RPMI8226 (cell line): ENCODE measurements around the gene AMOTL2.

Source experiments
- DNase-seq: peaks from one replicate; pipeline ENCODE4 v3.0.0-alpha.2; 2015

The AMOTL2 gene

DNA sequence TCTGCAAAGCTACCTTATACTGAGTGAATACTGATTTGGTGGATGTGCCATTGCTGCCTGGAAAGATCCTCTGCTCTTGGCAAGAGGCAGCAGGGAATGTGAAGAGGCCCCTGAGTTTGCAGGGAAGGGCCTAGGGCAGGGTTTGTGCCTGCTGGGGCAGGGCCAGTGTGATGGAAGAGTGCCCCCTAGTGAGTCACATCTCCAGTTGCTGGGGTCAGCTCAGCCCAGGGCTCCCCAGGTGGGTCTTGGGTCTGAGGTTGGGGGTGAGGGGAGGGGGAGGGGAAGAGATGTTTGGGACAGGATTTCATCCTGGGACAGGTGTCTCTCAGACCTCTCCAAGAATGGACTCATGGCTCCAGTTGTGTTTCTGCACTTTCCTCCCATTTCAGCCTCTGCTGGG is 4.1 kb upstream of the AMOTL2 start:
- DNase-seq = peak; percentile 38

- no peak for DNase-seq
Observed at GRCh38 chr3:134377896-134378295, 3.6 kb upstream of the AMOTL2 start.

DNA sequence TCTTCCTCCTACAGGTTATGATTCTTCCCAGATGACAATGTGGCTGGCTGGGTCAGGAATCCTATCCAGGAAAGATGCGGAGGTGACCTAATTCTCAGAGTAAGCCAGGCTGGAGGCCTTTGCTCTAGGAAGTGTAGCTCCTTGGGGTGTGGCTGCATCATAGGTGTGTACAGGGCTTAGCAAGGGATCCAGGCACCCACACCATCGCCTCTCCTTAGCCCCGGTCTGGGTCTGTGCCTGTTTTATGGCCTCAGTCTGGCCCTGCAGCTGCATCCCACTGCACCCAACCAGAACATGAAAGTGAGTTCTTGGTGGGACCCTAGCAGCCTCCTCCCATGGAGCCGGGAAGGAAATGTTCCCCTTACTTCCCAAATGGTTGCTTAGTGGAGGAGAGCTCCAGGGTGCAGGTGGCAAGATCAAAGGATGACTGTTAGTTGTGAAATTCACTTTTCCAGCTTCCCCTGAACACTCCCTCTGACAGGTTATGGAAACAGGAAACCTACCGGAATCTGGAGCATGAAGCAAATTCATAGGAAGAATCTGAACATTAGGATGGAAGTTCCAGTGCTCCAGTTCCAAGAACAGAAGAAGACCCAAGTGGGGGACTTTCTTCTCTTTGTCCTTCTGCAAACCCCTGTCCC is 2.7 kb upstream of the AMOTL2 start:
- DNase-seq = no peak

- no peak for DNase-seq
Observed at GRCh38 chr3:134376385-134376765, 2.1 kb upstream of the AMOTL2 start.

GRCh38 chr3:134375582-134376384 is 1.5 kb upstream of the AMOTL2 start:
- DNase-seq = no peak

DNA sequence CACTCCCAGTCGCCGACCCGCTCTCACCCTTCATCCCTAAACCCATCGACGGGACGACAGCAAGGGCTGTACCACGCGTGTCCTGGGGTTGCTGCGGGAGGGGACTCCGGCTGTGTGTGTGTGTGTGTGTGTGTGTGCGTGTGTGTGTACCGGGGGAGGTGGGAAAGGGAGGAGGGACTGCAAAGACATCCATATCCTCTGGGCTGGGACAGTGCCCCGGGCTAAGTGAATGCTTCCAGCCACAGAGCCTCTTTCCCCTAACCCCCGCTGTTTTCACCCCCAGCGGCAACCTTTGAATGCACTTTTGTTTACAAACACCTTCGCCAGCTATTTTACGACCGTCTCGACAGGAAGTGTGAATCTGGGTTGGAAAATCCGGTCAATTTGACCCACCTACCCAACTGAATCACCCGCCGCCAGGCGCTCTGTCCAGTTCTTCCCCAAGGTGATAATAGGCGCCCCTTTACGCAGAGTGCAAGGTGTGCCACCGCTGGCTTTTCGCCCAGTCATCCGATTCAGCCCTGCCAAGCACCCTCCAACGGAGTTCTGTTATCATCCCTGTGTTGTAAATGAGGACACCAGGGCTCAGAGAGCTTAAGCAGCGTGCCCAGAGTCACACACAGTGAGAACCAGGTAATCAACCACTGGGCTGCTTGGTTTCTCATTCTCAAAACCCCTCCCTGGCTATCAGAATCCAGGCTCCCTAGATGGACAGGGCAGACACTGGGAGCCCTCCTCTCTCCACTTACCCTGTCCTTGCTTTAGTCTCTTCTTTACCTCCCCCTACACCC is 739 bp upstream of the AMOTL2 start:
- DNase-seq = peak; percentile 61

DNA sequence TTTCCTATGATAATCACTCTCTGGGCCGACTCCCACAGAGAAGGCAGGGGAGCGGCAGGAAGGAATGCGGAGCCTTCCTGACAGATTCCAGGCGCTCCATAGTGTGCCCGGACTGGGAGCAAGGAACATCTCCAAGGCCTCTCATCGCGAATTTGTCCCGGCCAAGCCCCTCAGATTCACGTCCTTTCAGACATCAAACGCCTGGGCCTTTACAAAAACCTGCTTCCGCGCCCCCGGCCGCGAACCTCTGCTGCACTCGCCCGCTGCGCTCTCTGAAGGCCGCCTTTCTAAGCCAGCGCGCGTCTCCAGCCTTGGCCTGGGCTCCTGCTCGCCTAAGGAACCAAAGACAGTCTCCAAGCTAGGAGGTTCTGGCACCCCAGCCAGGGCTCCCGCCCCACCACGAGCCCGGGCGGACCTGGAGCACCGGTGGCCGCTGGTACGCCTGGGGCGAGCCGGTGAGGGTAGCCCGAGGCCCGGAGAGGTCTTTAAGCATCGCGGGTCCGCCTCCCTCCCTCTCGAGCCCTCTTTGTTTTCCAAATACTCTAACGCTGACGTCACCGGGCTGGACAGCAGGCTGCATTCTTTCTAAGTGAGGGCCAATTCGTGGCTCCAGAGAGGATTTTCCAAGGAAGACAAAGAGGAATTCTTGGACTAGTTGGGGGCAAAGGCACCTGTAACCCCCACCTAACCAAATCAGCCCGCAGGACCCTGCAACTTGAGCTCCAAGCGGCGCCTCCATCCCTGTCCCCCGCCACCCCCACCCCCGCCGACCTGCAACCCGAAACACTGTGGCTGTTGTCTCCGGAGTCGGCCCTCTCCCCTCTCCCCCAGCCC is 759 bp downstream of the AMOTL2 start:
- DNase-seq = no peak

- no peak for DNase-seq
Observed at GRCh38 chr3:134372396-134373270, 1.6 kb downstream of the AMOTL2 start.

- no peak for DNase-seq
Observed at GRCh38 chr3:134371542-134372324, 2.5 kb downstream of the AMOTL2 start.

DNA sequence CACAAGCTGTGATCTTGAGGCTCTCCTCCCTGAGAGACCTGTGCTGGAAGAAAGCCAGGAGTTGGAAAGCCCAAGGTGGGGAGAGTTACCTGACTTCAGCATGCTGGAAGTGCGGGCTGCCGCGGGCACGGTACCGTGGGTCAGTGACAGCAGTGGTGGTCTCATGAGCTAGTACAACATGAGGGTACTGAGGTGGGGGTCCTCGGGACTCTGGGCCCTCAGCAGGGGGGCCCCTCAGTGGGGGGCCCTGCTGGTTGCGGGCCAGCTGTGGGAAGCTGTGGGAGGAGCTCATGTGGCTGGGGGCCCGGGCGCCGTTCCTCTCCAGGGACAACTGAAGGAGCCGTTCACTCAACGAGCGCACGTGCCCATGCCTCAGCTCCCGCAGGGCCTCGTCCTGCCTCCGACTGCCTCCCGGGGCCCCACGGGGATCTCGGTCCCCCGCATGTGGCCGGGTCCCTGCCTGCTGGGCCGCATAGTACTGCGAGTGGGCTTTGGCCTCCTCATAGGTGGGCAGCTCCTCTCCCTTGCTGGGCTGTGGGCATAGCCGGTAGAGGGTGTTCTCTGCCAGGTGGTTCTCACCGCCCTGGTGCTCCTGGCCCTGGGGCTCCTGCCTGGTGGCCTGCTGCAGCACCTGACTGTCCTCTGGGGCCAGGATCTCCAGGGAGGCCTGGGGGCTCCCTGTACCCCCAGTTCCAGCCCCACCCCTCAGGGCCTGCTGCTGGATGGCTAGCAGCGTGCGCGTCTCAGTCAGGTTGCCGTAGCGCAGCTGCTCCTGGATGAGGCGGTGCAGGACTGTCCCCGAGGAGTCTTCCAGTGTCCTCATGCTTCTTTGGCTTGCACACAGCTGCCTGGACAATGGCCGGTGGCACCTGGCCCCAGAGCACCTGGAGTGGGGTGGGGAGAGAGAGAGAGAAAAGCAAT is 3.4 kb downstream of the AMOTL2 start:
- no peak for DNase-seq

GRCh38 chr3:134369861-134370596 is 4.2 kb downstream of the AMOTL2 start:
- DNase-seq = no peak

- no peak for DNase-seq
Observed at GRCh38 chr3:134369231-134369741, 5.0 kb downstream of the AMOTL2 start.

DNA sequence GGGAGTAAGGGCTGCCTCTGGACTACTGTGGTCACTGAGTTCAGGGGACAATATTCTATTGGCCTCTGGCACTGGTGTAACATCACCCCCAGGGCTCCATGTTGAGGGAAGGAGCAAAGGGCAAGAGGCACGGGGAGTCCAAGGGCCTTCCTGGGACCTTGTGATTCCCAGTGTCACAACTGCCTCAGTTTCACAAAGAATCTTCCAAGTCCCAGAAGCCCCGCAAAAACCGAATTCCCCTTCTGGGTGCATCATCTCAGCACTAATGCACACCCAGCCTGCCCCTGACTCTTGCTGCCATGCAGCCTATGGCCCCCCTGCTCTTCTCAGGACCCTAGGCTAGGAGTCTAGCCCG is 5.5 kb downstream of the AMOTL2 start:
- DNase-seq = no peak

GRCh38 chr3:134367869-134368750 is 6.1 kb downstream of the AMOTL2 start:
- DNase-seq = no peak

DNA sequence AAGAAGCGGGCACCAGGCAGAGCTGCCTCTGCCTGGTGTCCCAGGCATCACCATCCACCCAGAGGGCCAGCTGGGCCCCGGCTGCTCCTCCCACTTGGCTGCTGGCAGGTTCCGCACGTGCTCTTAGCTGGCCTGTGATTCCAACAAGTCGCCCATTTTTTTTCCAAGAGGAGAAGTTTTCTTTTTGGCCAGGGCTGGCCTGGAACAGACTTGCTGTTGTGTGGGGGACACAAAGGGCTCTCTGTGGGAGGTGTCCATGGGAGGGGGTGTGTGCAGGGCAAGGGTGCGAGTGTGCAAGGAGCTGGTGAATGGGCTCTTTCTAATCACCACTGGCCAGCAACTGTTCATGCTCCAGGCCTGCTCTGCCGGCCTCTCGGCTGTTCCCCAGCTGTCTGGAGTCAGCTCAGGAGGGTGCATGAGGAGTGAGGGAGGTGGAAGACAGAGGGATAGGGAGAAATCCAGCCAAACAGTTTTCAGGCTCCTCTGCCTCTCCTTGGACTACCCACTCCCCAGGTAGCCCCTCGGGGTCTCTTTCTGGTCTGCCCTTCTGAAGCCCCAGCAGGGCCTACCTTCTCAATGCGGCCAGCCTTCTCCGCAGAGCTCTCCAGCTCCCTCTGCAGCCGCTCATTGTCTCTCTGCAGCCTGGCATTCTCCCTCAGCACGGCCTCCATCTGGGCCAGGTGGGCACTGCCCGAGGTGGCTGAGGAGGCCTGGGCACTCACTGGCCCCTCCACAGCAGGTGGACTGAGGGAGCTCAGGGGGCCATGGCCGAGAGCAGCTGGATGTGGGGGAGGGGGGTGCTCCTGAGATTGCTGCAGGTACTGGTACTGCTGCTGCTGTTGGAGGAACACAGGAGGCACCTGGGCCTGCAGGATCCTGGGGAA is 7.1 kb downstream of the AMOTL2 start:
- no peak for DNase-seq

DNA sequence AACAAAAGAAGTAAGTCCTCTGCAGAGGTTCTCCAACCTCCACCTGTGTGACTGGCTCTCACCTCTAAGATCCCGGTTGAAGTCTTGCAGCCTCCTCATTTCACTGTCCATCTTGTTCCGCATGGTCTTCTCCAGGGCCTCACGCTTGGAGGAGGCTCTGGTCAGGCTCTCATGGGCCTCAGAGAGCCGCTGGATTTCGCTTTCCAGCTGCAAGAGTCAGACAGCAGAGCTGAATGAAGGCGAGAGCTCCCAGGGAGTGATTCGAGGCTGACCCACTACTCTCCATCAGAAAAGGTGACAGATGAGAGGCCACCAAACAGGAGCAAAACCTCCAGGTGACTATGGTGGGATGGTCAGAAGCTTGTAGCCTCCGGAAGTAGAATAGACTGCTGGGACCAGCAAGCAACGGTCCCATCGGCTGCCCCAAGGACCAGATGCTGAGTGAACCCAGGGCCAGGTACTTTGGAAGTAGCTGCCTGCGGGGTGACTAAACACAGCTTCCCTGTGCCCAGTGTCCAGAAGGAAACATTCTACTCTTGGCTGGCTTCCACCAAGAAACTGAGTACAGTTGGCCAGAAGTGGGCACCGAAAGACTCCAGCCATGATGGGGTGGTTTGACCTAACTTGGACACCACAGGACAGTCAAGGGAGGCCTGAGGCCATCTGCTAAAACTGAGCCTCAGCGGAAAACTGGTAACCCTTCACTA is 7.9 kb downstream of the AMOTL2 start:
- DNase-seq = no peak
